HCT116 (cell line): Measurements from ENCODE around the gene SEC11A. TPM values are rescaled to one million over a fixed set of nuclear protein-coding genes. Genes with fewer than 3 reads are reported as not detected.
A peak's percentile ranks its signal among the peaks of the same experiment; 100 is the strongest.

Experiments
- ATAC-seq: fragments of 200-7000 bp; cut with Tn5 transposase; 2 replicates; pipeline ENCODE4 v1.9.1; 2020; ENCODE audit warnings: mild to moderate bottlenecking, moderate library complexity
- BruUV-seq: library from RNA; stranded (reverse); fragments of 400-500 nt; replicated peaks from 2 replicates; lab custom pipeline; 2021; lab: Mats Ljungman, UMichigan
- CTCF ChIA-PET: fragments of 300-600 bp; sonication (Branson Sonifier 250); formaldehyde crosslinking; loops from one replicate; lab custom pipeline; 2021; ENCODE audit warnings: antibody characterized with exemption; lab: Charles Lee
- POLR2A ChIA-PET: fragments of 300-600, 350-600 bp; sonication (Branson Sonifier 250); formaldehyde crosslinking; loops from one replicate; lab custom pipeline; 2021; ENCODE audit warnings: antibody characterized with exemption; lab: Charles Lee
- RAD21 ChIA-PET, 2 experiments: fragments of 300-600 bp; sonication (Branson Sonifier 250); formaldehyde crosslinking; loops; one replicate each; lab custom pipeline; 2023; ENCODE audit warnings: low total read pairs in 2 of 2; ENCODE audit not compliant: uncharacterized antibody in 2 of 2, unreplicated experiment in 2 of 2, low non-redundant PET in 1 of 2; lab: Charles Lee
- DNase-seq: peaks from one replicate; pipeline ENCODE4 v3.0.0-alpha.2; 2010; ENCODE audit warnings: low read depth, low spot score
- H2AFZ ChIP-seq: fragments of 200-600 bp; shearing (Covaris generic), sonication (generic); 2 replicates; pipeline ENCODE4 v1.6.1; 2017; ENCODE audit warnings: low read depth, mixed run types, mixed read lengths, antibody characterized with exemption, low read length; ENCODE audit not compliant: poor library complexity, severe bottlenecking
- H3K27ac ChIP-seq: 2 replicates; pipeline ENCODE4 v1.5.1; 2012; ENCODE audit warnings: low read depth, low read length
- H3K27me3 ChIP-seq: fragments of 200-600 bp; sonication (generic); 2 replicates; pipeline ENCODE4 v1.6.1; 2016; ENCODE audit warnings: mixed run types, low read length, mixed read lengths; ENCODE audit not compliant: insufficient read depth
- H3K36me3 ChIP-seq, 2 experiments: fragments of 200-500 bp in 1 of 2; fragments of 200-600 bp in 1 of 2; sonication (Bioruptor generic) in 1 of 2; sonication (generic) in 1 of 2; 2 replicates each; pipeline versions ENCODE4 v1.5.1 to v1.6.1; 2014 to 2016; ENCODE audit warnings: low read length in 2 of 2, inconsistent platforms in 1 of 2, mixed read lengths in 1 of 2, mixed run types in 1 of 2; ENCODE audit not compliant: insufficient read depth in 2 of 2, control insufficient read depth in 1 of 2
- H3K4me1 ChIP-seq, 2 experiments: fragments of 200-600 bp in 1 of 2; sonication (generic) in 1 of 2; 2 replicates each; pipeline versions ENCODE4 v1.5.1 to v1.6.1; 2012 to 2017; ENCODE audit warnings: low read length in 2 of 2, inconsistent platforms in 1 of 2, mild to moderate bottlenecking in 1 of 2, mixed read lengths in 1 of 2, mixed run types in 1 of 2, moderate library complexity in 1 of 2; ENCODE audit not compliant: insufficient read depth in 2 of 2, control insufficient read depth in 1 of 2
- H3K4me2 ChIP-seq: fragments of 200-600 bp; sonication (generic); 2 replicates; pipeline ENCODE4 v1.6.1; 2017; ENCODE audit warnings: mixed run types, low read length, mixed read lengths
- H3K4me3 ChIP-seq, 2 experiments: fragments of 200-600 bp in 1 of 2; sonication (generic) in 1 of 2; replicated peaks in 1 of 2; 2 replicates each; pipeline ENCODE4 v1.5.1; 2011 to 2016; ENCODE audit warnings: low read length in 2 of 2, control low read depth in 1 of 2, low read depth in 1 of 2, mild to moderate bottlenecking in 1 of 2, mixed read lengths in 1 of 2, mixed run types in 1 of 2
- H3K79me2 ChIP-seq: fragments of 200-600 bp; sonication (generic); 2 replicates; pipeline ENCODE4 v1.6.1; 2017; ENCODE audit warnings: mild to moderate bottlenecking, mixed run types, low read length, moderate library complexity, mixed read lengths; ENCODE audit not compliant: insufficient read depth
- H3K9ac ChIP-seq: fragments of 200-600 bp; sonication (generic); 2 replicates; pipeline ENCODE4 v1.6.1; 2016; ENCODE audit warnings: low read length, mixed read lengths
- H3K9me2 ChIP-seq: fragments of 200-600 bp; sonication (generic), shearing (Covaris generic); 2 replicates; pipeline ENCODE4 v1.6.1; 2017; ENCODE audit warnings: mixed run types, mild to moderate bottlenecking, moderate library complexity; ENCODE audit not compliant: insufficient read depth
- H3K9me3 ChIP-seq, 2 experiments: fragments of 200-500 bp in 1 of 2; fragments of 200-600 bp in 1 of 2; sonication (Bioruptor generic) in 1 of 2; sonication (generic) in 1 of 2; 2 replicates each; pipeline ENCODE4 v1.6.1; 2014 to 2017; ENCODE audit warnings: low read length in 2 of 2, mixed read lengths in 2 of 2, inconsistent platforms in 1 of 2, low read depth in 1 of 2, mild to moderate bottlenecking in 1 of 2, mixed run types in 1 of 2, moderate library complexity in 1 of 2; ENCODE audit not compliant: control insufficient read depth in 1 of 2, insufficient read depth in 1 of 2
- H4K20me1 ChIP-seq: fragments of 200-600 bp; sonication (generic), shearing (Covaris generic); 2 replicates; pipeline ENCODE4 v1.6.1; 2017; ENCODE audit warnings: mixed run types, mild to moderate bottlenecking, moderate library complexity; ENCODE audit not compliant: insufficient read depth
- CTCF ChIP-seq, 3 experiments: fragments of 200-600 bp in 1 of 3; sonication (generic) in 1 of 3; IDR thresholded peaks in 2 of 3; conservative IDR thresholded peaks in 1 of 3; 2 replicates each; pipeline ENCODE4 v1.5.1; 2012 to 2017; ENCODE audit warnings: low read depth in 2 of 3, low read length in 2 of 3, antibody characterized with exemption in 1 of 3, borderline replicate concordance in 1 of 3, control low read depth in 1 of 3, mild to moderate bottlenecking in 1 of 3, mixed read lengths in 1 of 3, mixed run types in 1 of 3, moderate library complexity in 1 of 3; ENCODE audit not compliant: insufficient read depth in 1 of 3
- ELF1 ChIP-seq: IDR thresholded peaks from 2 replicates; pipeline ENCODE4 v1.6.1; 2012; ENCODE audit warnings: low read depth, borderline replicate concordance
- FOSL1 ChIP-seq: IDR thresholded peaks from 2 replicates; pipeline ENCODE4 v1.6.1; 2012; ENCODE audit warnings: low read depth
- JUND ChIP-seq: IDR thresholded peaks from 2 replicates; pipeline ENCODE4 v1.6.1; 2012
- RAD21 ChIP-seq: IDR thresholded peaks from 2 replicates; pipeline ENCODE4 v1.6.1; 2012; ENCODE audit warnings: low read depth, mild to moderate bottlenecking
- SIN3A ChIP-seq: IDR thresholded peaks from 2 replicates; pipeline ENCODE4 v1.6.1; 2012; ENCODE audit warnings: low read depth
- SRF ChIP-seq: IDR thresholded peaks from 2 replicates; pipeline ENCODE4 v1.6.1; 2012; ENCODE audit warnings: low read depth
- intact Hi-C: fragments of 100-400 bp; cut with micrococcal nuclease; formaldehyde crosslinking; loops from 2 replicates; pipeline ENCODE4 v1.10.0; 2022
- total RNA-seq: library from RNA; stranded (reverse); gene quantifications from one replicate; pipeline ENCODE4 v1.2.1, GENCODE V29; 2021; ENCODE audit not compliant: unreplicated experiment
- TF ChIP-seq, protein P1 (sequence below): IDR thresholded peaks from 2 replicates; pipeline ENCODE4 v1.6.1; 2011; ENCODE audit warnings: mild to moderate bottlenecking, low read length, moderate library complexity; ENCODE audit not compliant: insufficient replicate concordance; ENCODE audit errors: extremely low read depth

SEC11A gene
- total RNA-seq, 1 experiment from 2014 or later, result 175 TPM

DNA sequence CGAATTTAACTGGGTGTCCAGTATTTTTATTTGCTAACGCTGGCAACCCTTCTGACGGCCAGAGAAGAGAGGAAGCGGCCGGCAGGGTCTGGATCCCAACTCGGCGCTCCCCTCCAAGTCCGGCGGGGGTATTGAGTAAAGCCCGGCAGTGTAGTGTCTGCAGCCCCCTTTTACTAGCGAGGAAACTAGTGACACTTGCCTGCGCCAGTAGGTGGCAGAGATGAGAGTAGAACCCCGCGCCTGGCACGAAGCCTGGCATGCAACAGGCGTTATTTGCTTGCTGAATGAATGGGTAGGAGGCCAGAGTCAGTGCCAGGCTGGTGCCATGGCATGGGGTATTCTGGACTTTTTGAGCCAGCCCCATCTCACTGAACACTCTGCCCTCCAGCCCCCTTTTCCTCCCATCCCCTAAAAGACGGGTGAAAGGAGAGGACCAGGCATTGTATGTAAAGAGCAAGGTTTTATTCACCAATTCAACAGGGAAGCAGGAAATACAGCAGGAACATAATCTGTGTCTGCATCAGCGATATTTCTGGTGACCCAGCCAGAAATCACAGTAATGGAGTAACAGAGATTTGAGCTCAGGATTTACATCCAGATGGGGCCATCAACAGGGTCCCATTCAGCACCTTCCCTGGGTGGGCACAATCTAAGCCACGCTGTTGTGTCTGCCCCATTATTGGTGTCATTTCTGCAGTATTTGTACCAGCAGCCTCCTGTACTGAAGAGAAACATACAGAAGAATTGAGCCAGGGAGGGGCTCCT, 61.1 kb downstream of the SEC11A start:
- Histone ChIP-seq H3K4me3 (peak overlapping the region; percentile 61 to 86), H3K36me3 (peaks cover 14 to 21% of the 10 kb centered on the region in 2 experiments), H3K27me3 (no peaks in the 10 kb centered on the region), H3K9ac (peak overlapping the region; percentile 98), H2AFZ (peak overlapping the region; percentile 16), H3K9me2 (no peaks in the 10 kb centered on the region), H3K4me2 (peak overlapping the region; percentile 99)
- peak; percentile 66 for DNase-seq
- TSS peak; percentile 94 for BruUV-seq
- intact Hi-C loops, result loop anchor here (1.0 to 10.0 kb wide), 5 partner anchors 93 to 280 kb away; partner anchors contain the start of gene ZNF592
- ChIA-PET RAD21 (interaction anchor here in 1 of 2 experiments (0.7 kb wide), 1 partner anchor 273 kb away, joined by 3 read pairs; no protein-coding TSS in a partner anchor), POLR2A (interaction anchor here (1.2 to 1.6 kb wide), 3 partner anchors 16 to 273 kb away, joined by 3 to 5 read pairs (median 3); no protein-coding TSS in a partner anchor)
- no peak for TF ChIP-seq ELF1
- TF ChIP-seq SRF, result no peak; the same call in 1 of the 2 replicates
- TF ChIP-seq CTCF (IDR thresholded peaks at IDR 0.05 in 2 of 3, conservative IDR thresholded peaks at IDR 0.05 in 1 of 3; ENCODE audit: borderline replicate concordance in 1 of 3, insufficient read depth in 1 of 3, low read depth in 2 of 3, low read length in 2 of 3), result peak; percentile 71 to 82 (median 75)
- TF ChIP-seq JUND, result no peak
- TF ChIP-seq SIN3A, result no peak
- peak; percentile 80 for TF ChIP-seq RAD21
- TF ChIP-seq FOSL1, result no peak
- TF ChIP-seq, protein P1, sequence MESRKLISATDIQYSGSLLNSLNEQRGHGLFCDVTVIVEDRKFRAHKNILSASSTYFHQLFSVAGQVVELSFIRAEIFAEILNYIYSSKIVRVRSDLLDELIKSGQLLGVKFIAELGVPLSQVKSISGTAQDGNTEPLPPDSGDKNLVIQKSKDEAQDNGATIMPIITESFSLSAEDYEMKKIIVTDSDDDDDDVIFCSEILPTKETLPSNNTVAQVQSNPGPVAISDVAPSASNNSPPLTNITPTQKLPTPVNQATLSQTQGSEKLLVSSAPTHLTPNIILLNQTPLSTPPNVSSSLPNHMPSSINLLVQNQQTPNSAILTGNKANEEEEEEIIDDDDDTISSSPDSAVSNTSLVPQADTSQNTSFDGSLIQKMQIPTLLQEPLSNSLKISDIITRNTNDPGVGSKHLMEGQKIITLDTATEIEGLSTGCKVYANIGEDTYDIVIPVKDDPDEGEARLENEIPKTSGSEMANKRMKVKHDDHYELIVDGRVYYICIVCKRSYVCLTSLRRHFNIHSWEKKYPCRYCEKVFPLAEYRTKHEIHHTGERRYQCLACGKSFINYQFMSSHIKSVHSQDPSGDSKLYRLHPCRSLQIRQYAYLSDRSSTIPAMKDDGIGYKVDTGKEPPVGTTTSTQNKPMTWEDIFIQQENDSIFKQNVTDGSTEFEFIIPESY, result no peak
- TF ChIP-seq, all 23 proteins: peak for 2
- CTCF ChIA-PET, result interaction anchor here (0.6 to 1.6 kb wide), 5 partner anchors 56 to 280 kb away, joined by 3 to 6 read pairs (median 3); no protein-coding TSS in a partner anchor
- peaks cover 18 to 54% of the 10 kb centered on the region in 2 experiments for H3K4me1 ChIP-seq
- ATAC-seq, result peak; percentile 71
- H4K20me1 ChIP-seq, result no peaks in the 10 kb centered on the region
- H3K9me3 ChIP-seq, result no peaks in the 10 kb centered on the region
- peak overlapping the region; percentile 76 for H3K27ac ChIP-seq
- peaks cover 30% of the 10 kb centered on the region for H3K79me2 ChIP-seq
